Breast epithelium (tissue), 3 donors: ENCODE data around the gene SEMA4G.

Experiments
- POLR2A ChIP-seq: fragments of 450-650 bp; IDR thresholded peaks from one replicate; pipeline ENCODE4 v1.6.1; 2016; ENCODE audit warnings: antibody characterized with exemption, mild to moderate bottlenecking, moderate library complexity
- TF ChIP-seq, protein P1 (sequence below), 3 donors: fragments of 450-650 bp; IDR thresholded peaks; one replicate each; pipeline ENCODE4 v1.5.1; 2016 to 2017; ENCODE audit warnings: antibody characterized with exemption in 3 of 3, mild to moderate bottlenecking in 3 of 3, moderate library complexity in 3 of 3

DNA sequence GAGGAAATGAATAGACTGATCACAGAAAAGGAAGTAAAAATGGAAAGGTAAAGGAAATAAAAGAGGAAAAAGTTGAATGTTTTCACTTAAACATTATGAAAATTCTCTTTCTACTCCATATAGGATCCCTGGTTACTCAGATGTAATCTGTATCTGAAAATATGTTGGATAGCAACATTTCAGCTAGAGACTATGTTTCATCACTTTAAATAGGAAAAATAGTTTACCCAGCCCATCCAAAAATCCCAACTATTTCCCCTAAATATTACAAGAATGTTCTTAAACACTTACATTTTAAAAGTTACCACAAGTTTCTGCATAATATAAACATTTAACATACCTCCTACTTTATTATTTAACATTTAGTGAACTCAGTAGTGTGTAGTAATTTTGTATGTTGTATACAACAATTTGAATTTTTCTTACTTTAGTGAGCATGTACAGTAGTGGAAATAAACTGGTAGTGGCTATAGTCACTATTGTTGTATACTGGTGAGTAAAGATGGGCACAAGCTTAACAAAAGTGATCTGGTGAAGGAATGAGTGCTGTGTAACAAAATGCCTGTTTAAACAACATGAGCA is 29.4 kb upstream of the SEMA4G start:
- TF ChIP-seq, protein P1, sequence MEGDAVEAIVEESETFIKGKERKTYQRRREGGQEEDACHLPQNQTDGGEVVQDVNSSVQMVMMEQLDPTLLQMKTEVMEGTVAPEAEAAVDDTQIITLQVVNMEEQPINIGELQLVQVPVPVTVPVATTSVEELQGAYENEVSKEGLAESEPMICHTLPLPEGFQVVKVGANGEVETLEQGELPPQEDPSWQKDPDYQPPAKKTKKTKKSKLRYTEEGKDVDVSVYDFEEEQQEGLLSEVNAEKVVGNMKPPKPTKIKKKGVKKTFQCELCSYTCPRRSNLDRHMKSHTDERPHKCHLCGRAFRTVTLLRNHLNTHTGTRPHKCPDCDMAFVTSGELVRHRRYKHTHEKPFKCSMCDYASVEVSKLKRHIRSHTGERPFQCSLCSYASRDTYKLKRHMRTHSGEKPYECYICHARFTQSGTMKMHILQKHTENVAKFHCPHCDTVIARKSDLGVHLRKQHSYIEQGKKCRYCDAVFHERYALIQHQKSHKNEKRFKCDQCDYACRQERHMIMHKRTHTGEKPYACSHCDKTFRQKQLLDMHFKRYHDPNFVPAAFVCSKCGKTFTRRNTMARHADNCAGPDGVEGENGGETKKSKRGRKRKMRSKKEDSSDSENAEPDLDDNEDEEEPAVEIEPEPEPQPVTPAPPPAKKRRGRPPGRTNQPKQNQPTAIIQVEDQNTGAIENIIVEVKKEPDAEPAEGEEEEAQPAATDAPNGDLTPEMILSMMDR (IDR thresholded peaks at IDR 0.05) = no peak
- TF ChIP-seq POLR2A = no peak
